Nephron (organoid): ENCODE measurements around the gene RANGRF.

Experiments used
- H3K27ac Mint-ChIP-seq, 3 experiments: 2 replicates each; pipeline ENCODE4 v1.8.0; 2020; ENCODE audit warnings: mixed read lengths in 3 of 3, mild to moderate bottlenecking in 2 of 3, moderate library complexity in 1 of 3
- H3K27me3 Mint-ChIP-seq: 2 replicates; pipeline ENCODE4 v1.8.0; 2021; ENCODE audit warnings: low read depth, mild to moderate bottlenecking, moderate library complexity, mixed read lengths
- H3K36me3 Mint-ChIP-seq: 2 replicates; pipeline ENCODE4 v1.8.0; 2020; ENCODE audit warnings: low read depth, mixed read lengths
- H3K4me1 Mint-ChIP-seq: 2 replicates; pipeline ENCODE4 v1.8.0; 2020; ENCODE audit warnings: mixed read lengths
- H3K4me3 Mint-ChIP-seq, 3 experiments: 2 replicates each; pipeline ENCODE4 v1.8.0; 2020; ENCODE audit warnings: mild to moderate bottlenecking in 3 of 3, mixed read lengths in 3 of 3, moderate library complexity in 2 of 3
- H3K9me3 Mint-ChIP-seq: 2 replicates; pipeline ENCODE4 v1.8.0; 2020; ENCODE audit warnings: mixed read lengths
- TF ChIP-seq, protein P1 (sequence below), 3 experiments: fragments of 200-600 bp; sonication (generic); IDR thresholded peaks; one replicate each; pipeline ENCODE4 v1.5.0; 2021; ENCODE audit warnings: antibody characterized with exemption in 3 of 3; ENCODE audit not compliant: unreplicated experiment in 3 of 3

RANGRF gene

DNA sequence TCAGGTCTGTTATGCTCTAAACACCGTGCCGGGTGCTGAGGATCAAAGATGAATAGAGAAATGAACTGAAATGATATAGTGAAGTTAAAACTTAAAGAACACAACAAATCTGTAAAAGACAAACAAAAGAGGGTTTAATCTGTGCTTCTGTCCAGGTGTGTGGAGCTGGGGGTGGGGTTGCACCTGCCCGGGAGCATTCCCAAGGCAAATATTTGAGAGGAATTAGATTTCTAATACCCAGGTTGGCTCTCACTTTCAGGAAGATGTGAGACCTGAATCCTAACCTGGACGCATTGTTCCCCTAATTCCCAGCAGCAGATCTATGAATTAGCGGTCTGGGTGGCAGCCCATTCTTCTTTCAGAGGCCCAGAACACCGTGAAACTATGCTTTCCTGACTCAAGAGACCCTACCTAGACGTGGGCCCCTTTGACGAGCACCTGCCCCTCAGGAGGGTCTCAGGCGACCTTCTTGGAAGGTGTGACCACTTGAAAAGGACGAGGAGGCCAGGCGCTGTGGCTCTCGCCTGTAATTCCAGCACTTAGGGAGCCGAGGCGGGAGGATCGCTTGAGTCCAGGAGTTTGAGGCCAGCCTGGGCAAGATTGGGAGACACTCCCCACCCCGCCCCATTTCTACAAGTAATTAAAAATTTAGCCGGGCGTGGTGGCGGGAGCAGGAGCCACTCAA lies 677 bp upstream of the RANGRF start:
- TF ChIP-seq, protein P1, sequence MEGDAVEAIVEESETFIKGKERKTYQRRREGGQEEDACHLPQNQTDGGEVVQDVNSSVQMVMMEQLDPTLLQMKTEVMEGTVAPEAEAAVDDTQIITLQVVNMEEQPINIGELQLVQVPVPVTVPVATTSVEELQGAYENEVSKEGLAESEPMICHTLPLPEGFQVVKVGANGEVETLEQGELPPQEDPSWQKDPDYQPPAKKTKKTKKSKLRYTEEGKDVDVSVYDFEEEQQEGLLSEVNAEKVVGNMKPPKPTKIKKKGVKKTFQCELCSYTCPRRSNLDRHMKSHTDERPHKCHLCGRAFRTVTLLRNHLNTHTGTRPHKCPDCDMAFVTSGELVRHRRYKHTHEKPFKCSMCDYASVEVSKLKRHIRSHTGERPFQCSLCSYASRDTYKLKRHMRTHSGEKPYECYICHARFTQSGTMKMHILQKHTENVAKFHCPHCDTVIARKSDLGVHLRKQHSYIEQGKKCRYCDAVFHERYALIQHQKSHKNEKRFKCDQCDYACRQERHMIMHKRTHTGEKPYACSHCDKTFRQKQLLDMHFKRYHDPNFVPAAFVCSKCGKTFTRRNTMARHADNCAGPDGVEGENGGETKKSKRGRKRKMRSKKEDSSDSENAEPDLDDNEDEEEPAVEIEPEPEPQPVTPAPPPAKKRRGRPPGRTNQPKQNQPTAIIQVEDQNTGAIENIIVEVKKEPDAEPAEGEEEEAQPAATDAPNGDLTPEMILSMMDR (IDR thresholded peaks at IDR 0.05; ENCODE audit: unreplicated experiment in 3 of 3) = no peak
- Mint-ChIP-seq H3K9me3 (no peaks in the 10 kb centered on the region), H3K27ac (peak overlapping the region; percentile 92 to 97 (median 94)), H3K4me1 (peaks cover 15% of the 10 kb centered on the region), H3K27me3 (no peaks in the 10 kb centered on the region), H3K4me3 (peak overlapping the region; percentile 96 to 99 (median 97)), H3K36me3 (peaks cover 6% of the 10 kb centered on the region)

DNA sequence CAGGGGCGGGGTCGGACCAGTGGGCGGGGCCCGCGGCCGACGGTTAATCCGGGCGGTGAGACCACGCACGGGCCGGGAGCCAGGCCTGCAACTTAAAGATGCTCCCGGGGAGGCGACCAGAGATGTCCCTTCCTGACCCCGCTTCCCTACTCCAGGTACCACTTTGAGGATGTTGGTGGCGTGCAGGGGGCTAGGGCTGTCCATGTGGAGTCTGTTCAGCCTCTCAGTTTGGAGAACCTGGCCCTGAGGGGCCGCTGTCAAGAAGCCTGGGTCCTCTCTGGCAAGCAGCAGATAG lies 580 bp downstream of the RANGRF start:
- H3K4me1 Mint-ChIP-seq = peaks cover 19% of the 10 kb centered on the region
- H3K36me3 Mint-ChIP-seq = peaks cover 6% of the 10 kb centered on the region
- TF ChIP-seq, protein P1 (IDR thresholded peaks at IDR 0.05; ENCODE audit: unreplicated experiment in 3 of 3) = no peak
- H3K27ac Mint-ChIP-seq = peak overlapping the region; percentile 92 to 97 (median 94)
- H3K4me3 Mint-ChIP-seq = peak overlapping the region; percentile 96 to 99 (median 97)
- no peaks in the 10 kb centered on the region for H3K27me3 Mint-ChIP-seq
- H3K9me3 Mint-ChIP-seq = no peaks in the 10 kb centered on the region

DNA sequence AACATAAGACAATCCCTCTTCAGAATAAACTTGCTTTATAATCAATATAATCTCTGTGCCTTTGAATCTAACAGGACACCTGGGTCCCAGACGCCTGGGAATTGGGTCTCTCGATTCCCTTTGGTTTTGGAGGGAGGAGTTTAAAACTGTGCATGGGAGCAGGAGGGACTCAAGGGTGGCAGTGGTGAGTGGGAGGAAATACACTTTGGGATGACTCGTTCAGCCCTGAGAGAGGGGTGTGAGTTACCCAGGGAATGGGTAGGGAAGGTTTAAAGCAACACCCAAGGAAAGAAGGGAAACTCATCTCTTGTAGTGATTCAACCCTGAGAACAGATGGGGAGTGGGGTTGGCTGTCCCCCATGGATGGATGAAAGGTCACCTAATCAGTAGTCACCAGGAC lies 1.6 kb downstream of the RANGRF start:
- Mint-ChIP-seq H3K36me3 (peaks cover 6% of the 10 kb centered on the region), H3K4me3 (peak overlapping the region; percentile 96 to 99 (median 97)), H3K27ac (peak overlapping the region in 2 of 3 experiments; percentile 42 to 70), H3K27me3 (no peaks in the 10 kb centered on the region), H3K4me1 (peaks cover 25% of the 10 kb centered on the region), H3K9me3 (no peaks in the 10 kb centered on the region)
- TF ChIP-seq, protein P1 (IDR thresholded peaks at IDR 0.05; ENCODE audit: unreplicated experiment in 3 of 3) = no peak

DNA sequence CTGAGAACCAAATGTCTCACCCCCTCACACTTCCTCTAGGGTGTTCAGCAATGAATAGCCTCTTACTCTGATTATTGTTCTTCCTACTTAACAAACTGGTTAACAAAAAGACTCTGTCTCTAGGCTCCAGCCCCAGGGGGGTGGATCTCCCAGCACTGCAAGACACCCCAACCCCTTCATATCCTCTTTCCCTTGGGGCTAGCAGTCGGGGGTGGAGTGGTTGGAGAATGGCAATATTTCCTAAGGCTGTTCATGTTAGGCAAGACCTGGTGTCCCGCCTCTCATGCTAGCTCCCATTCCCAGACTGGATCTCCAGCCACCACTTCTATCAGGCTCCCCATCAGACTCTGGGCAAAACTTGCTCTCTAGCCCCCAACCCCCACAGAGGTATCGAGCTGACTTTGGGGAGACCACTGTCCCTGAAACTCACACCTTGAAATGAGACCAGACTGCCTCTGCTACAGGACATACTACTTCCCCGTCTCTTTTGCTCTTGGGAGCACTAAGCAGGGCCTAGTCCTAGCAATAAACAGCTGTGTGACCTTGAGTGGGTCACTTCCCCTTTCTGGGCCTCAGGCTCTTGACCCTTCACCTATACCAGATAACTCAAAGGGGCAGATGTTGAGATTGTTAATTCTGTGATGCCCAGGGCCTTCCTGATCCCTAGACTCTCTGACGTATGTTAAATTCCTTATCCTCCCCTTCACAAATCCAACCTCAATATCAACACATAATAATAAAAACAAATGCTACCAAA lies 4.3 kb downstream of the RANGRF start:
- H3K4me1 Mint-ChIP-seq = peaks cover 22% of the 10 kb centered on the region
- TF ChIP-seq, protein P1 (IDR thresholded peaks at IDR 0.05; ENCODE audit: unreplicated experiment in 3 of 3) = no peak
- no peaks in the 10 kb centered on the region for H3K27me3 Mint-ChIP-seq
- peaks cover 6% of the 10 kb centered on the region for H3K36me3 Mint-ChIP-seq
- no peaks in the 10 kb centered on the region for H3K9me3 Mint-ChIP-seq
- peak overlapping the region in 2 of 3 experiments; percentile 22 to 29 for H3K27ac Mint-ChIP-seq
- H3K4me3 Mint-ChIP-seq = peak overlapping the region; percentile 30 to 74 (median 47)

DNA sequence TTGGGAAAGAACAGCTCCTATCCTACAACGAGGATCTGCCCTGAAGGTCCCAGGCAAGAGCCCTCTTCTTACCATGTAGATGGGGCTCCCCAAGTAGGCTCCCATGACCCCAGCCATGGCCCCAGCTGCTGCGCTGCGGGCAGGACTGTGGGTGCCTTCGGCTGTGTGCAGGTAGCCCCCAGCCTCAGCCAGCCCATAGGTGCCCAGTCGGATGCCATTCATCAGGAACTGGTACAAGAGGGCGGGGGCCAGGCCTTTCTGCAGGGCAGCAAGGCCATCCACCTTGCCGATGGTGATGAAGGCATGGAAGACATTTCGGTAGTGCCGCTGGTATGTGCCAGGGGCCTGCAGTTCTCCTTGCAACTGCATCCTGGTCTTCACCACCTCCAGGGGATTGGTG lies 5.9 kb downstream of the RANGRF start:
- H3K36me3 Mint-ChIP-seq = peaks cover 6% of the 10 kb centered on the region
- H3K4me1 Mint-ChIP-seq = peaks cover 21% of the 10 kb centered on the region
- H3K9me3 Mint-ChIP-seq = no peaks in the 10 kb centered on the region
- H3K27ac Mint-ChIP-seq = peak overlapping the region; percentile 57 to 95 (median 94)
- TF ChIP-seq, protein P1 (IDR thresholded peaks at IDR 0.05; ENCODE audit: unreplicated experiment in 3 of 3) = no peak
- no peaks in the 10 kb centered on the region for H3K27me3 Mint-ChIP-seq
- peak overlapping the region; percentile 83 to 89 (median 84) for H3K4me3 Mint-ChIP-seq
